ENCODE data around the gene ACSS1.

The ACSS1 gene

DNA sequence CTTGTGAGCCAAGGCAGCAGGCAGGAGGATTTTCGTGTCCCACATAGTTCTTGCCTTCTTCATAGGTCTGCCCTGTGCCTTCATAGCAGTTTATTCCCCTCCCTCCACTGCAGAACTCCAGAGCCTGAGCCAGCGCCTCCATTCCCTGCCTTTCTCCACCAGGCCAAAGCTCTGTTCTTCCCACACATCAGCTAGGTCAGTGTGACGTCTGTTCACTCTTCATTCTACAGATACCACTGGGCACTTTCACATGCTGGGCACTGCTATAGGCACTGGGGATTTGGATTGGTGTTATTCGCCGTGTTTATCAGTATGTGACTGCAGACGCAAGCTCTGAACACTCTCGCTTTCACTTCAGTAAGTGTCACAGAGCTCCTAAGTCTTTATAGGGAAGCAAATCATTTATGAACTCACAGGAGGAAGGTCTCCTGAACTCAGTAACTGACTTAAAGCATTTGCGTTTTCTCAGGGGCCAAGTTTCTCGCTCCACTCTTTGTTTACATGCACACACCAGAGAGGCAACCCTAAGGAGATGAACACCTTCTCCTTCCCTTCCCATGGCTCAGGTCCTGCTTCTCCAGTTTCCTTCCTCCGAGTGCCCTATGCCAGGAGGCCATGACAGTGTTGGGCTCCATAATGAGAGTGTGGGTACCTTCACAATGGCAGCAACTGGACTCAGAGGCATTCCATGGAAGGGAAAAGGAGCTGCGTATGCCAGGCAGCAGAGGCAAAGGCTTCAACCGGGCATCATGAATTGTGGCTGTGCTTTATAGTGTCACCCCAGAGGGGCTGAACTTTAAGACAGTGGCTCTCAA is 59.1 kb downstream of the ACSS1 start:
- TF ChIP-seq CTCF (conservative IDR thresholded peaks at IDR 0.05; ENCODE audit: low read depth, low read length), result no peak
- H3K4me3 ChIP-seq (ENCODE audit: low read depth, low read length), result no peak overlapping the region
- no peak for DNase-seq (ENCODE audit: low read depth)

DNA sequence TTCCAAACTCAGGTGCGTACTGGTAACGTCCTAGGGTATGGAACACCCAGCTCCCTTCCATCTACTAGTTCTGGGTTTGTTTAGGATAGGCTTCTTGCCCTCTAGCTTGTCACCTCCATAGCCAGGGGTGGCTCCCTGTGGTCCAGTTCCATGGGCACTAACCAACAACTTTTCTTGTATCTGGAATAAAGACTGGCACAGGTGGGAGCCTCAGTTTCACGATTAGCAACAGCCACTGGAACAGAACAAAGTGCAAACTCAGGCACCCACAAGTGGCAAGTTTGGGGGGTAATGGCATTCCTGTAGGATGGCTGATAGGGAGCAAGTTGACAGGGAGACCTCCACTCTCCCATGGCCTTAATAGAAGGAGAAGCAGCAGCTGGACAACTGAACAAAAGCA is 59.8 kb downstream of the ACSS1 start:
- no peak for TF ChIP-seq CTCF (conservative IDR thresholded peaks at IDR 0.05; ENCODE audit: low read depth, low read length)
- no peak for DNase-seq (ENCODE audit: low read depth)
- no peak overlapping the region for H3K4me3 ChIP-seq (ENCODE audit: low read depth, low read length)

- H3K4me3 ChIP-seq (ENCODE audit: low read depth, low read length), result no peak overlapping the region
- TF ChIP-seq CTCF (conservative IDR thresholded peaks at IDR 0.05; ENCODE audit: low read depth, low read length), result no peak
- no peak for DNase-seq (ENCODE audit: low read depth)
Measured at GRCh38 chr20:24996449-24997377, 61.2 kb downstream of the ACSS1 start.

DNA sequence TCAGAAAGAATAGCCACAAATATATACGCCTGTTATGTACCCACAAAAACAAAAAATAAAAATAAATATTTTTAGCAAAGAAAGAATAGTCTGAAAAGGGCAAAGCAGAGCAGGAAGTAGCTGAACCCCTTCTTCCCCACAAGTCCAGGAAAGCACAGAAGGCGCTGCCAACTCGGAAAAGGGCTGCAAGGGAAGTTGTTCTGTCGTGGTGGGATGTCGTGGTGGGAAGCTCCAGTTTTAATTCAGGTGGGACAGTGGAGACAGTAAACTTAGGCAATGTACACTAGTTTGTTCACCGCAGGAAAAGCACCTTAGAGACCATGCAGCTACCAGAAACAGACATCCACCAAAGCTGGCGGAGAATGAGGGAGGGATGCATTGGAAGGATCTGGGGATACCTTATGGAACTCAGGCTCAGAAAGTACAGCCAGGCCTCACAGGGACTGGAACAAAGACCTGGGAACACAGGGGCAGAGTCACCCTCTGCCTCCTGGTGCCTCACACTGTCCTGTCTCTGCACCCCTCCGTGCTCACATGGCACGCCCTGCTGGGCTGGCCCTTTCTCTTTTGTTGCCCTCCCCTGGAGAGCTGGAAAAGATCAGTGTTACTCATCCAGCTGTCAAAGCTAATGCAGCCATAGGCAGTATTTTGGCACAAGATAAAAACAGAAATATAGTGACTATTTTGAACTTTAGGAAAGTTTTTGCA is 62.0 kb downstream of the ACSS1 start:
- TF ChIP-seq CTCF (conservative IDR thresholded peaks at IDR 0.05; ENCODE audit: low read depth, low read length), result no peak
- H3K4me3 ChIP-seq (ENCODE audit: low read depth, low read length), result no peak overlapping the region

GRCh38 chr20:24994470-24995368 is 63.2 kb downstream of the ACSS1 start:
- H3K4me3 ChIP-seq (ENCODE audit: low read depth, low read length), result no peak overlapping the region

More for the DNA sequence above, 62.0 kb downstream of the ACSS1 start:
- DNase-seq (ENCODE audit: low read depth), result peak; percentile 17

More at GRCh38 chr20:24994470-24995368, 63.2 kb downstream of the ACSS1 start:
- peak; percentile 82 for DNase-seq (ENCODE audit: low read depth)
- peak; percentile 96 for TF ChIP-seq CTCF (conservative IDR thresholded peaks at IDR 0.05; ENCODE audit: low read depth, low read length)

All from choroid plexus epithelial cell (primary cell).